Measurements from ENCODE around the gene C1QL2. TPM values are rescaled to one million over a fixed set of nuclear protein-coding genes. Genes with fewer than 3 reads are reported as not detected.

The C1QL2 gene
- total RNA-seq, 1 experiment from 2014 or later: not detected

- no peak overlapping the region for H3K4me3 ChIP-seq (replicated peaks in 1 of 2; ENCODE audit: low read depth in 1 of 2, low read length in 2 of 2)
- H2AFZ ChIP-seq (ENCODE audit: low read depth, low read length, poor library complexity, severe bottlenecking): no peak overlapping the region
- H3K27me3 ChIP-seq (ENCODE audit: insufficient read depth, low read length): peaks cover 18% of the 10 kb centered on the region; the same call in 1 of the 2 replicates
- no peak for ATAC-seq
- no peaks in the 10 kb centered on the region for H3K9me2 ChIP-seq (ENCODE audit: insufficient read depth)
- ChIA-PET CTCF (no interaction called here), RAD21 (ENCODE audit: low non-redundant PET in 1 of 2, low total read pairs in 2 of 2, uncharacterized antibody in 2 of 2, unreplicated experiment in 2 of 2) (no interaction called here), POLR2A (no interaction called here)
- H3K79me2 ChIP-seq (ENCODE audit: insufficient read depth, low read length): no peaks in the 10 kb centered on the region
- intact Hi-C loops (cut with micrococcal nuclease): loop anchor here (5.0 kb wide), 1 partner anchor 62 kb away; no protein-coding TSS in a partner anchor
- DNase-seq (ENCODE audit: low read depth, low spot score): no peak
- no peak overlapping the region for H3K27ac ChIP-seq (ENCODE audit: low read depth, low read length)
- no peak for TF ChIP-seq RAD21 (IDR thresholded peaks at IDR 0.05; ENCODE audit: low read depth)
- no peak for TF ChIP-seq SP1 (IDR thresholded peaks at IDR 0.05; ENCODE audit: low read depth)
- no peak for TF ChIP-seq REST (IDR thresholded peaks at IDR 0.05; ENCODE audit: low read depth)
- TF ChIP-seq EGR1 (IDR thresholded peaks at IDR 0.05; ENCODE audit: low read depth): no peak
- TF ChIP-seq ELF1 (IDR thresholded peaks at IDR 0.05; ENCODE audit: borderline replicate concordance, low read depth): no peak
- no peak for TF ChIP-seq CBX3 (IDR thresholded peaks at IDR 0.05; ENCODE audit: low read depth)
- TF ChIP-seq CTCF (IDR thresholded peaks at IDR 0.05 in 2 of 3, conservative IDR thresholded peaks at IDR 0.05 in 1 of 3; ENCODE audit: borderline replicate concordance in 1 of 3, insufficient read depth in 1 of 3, low read depth in 2 of 3, low read length in 2 of 3): no peak
- TF ChIP-seq CEBPB (IDR thresholded peaks at IDR 0.05; ENCODE audit: low read depth): no peak
- no peak overlapping the region for H3K4me2 ChIP-seq (ENCODE audit: low read length)
- no TSS peak for BruUV-seq (replicated peaks)
- no peaks in the 10 kb centered on the region for H3K9me3 ChIP-seq (ENCODE audit: control insufficient read depth in 1 of 2, insufficient read depth in 1 of 2, low read depth in 1 of 2, low read length in 2 of 2)
- H3K9ac ChIP-seq (ENCODE audit: low read length): no peak overlapping the region
- no peaks in the 10 kb centered on the region for H3K4me1 ChIP-seq (ENCODE audit: control insufficient read depth in 1 of 2, insufficient read depth in 2 of 2, low read length in 2 of 2)
- H4K20me1 ChIP-seq (ENCODE audit: insufficient read depth): no peaks in the 10 kb centered on the region
- no peaks in the 10 kb centered on the region for H3K36me3 ChIP-seq (ENCODE audit: control insufficient read depth in 1 of 2, insufficient read depth in 2 of 2, low read length in 2 of 2)
Measured at GRCh38 chr2:119169717-119170116, 11.2 kb upstream of the C1QL2 start.
